MM.1S (cell line): ENCODE measurements around the gene BICD1.

Source experiments
- DNase-seq: peaks from one replicate; pipeline ENCODE4 v3.0.0-alpha.2; 2015
- H2AFZ ChIP-seq: fragments of 300-600 bp; sonication (generic); 2 replicates; pipeline ENCODE4 v1.6.0; 2016; ENCODE audit warnings: antibody characterized with exemption, low read length
- H3F3A ChIP-seq: fragments of 300-600 bp; sonication (generic); 2 replicates; pipeline ENCODE4 v1.6.1; 2016; ENCODE audit warnings: mild to moderate bottlenecking, antibody characterized with exemption, low read length, moderate library complexity, mixed read lengths; ENCODE audit not compliant: insufficient read depth
- H3K27ac ChIP-seq: fragments of 300-600 bp; sonication (generic); 2 replicates; pipeline ENCODE4 v1.5.1; 2016; ENCODE audit warnings: mild to moderate bottlenecking, low read length
- H3K27me3 ChIP-seq: fragments of 300-600 bp; sonication (generic); replicated peaks from 2 replicates; pipeline ENCODE4 v1.6.0; 2016; ENCODE audit warnings: low read length; ENCODE audit not compliant: insufficient read depth
- H3K36me3 ChIP-seq: fragments of 300-600 bp; sonication (generic); replicated peaks from 2 replicates; pipeline ENCODE4 v1.6.1; 2016; ENCODE audit warnings: mild to moderate bottlenecking, low read length, mixed read lengths; ENCODE audit not compliant: insufficient read depth
- H3K4me1 ChIP-seq: fragments of 300-600 bp; sonication (generic); 2 replicates; pipeline ENCODE4 v1.6.1; 2016; ENCODE audit warnings: low read length, mixed read lengths
- H3K4me2 ChIP-seq: fragments of 300-600 bp; sonication (generic); 2 replicates; pipeline ENCODE4 v1.6.0; 2016; ENCODE audit warnings: low read depth, low read length
- H3K4me3 ChIP-seq: fragments of 300-600 bp; sonication (generic); 2 replicates; pipeline ENCODE4 v1.5.1; 2016; ENCODE audit warnings: low read length, mixed read lengths
- H3K79me2 ChIP-seq: fragments of 300-600 bp; sonication (generic); 2 replicates; pipeline ENCODE4 v1.6.1; 2016; ENCODE audit warnings: mixed run types, low read length, mixed read lengths
- H3K9ac ChIP-seq: fragments of 300-600 bp; sonication (generic); 2 replicates; pipeline ENCODE4 v1.6.1; 2016; ENCODE audit warnings: low read length, mixed read lengths
- H3K9me2 ChIP-seq: fragments of 300-600 bp; sonication (generic); replicated peaks from 2 replicates; pipeline ENCODE4 v1.6.1; 2016; ENCODE audit warnings: mild to moderate bottlenecking, low read length, mixed read lengths; ENCODE audit not compliant: insufficient read depth
- H3K9me3 ChIP-seq: fragments of 300-600 bp; sonication (generic); replicated peaks from 2 replicates; pipeline ENCODE4 v1.6.1; 2016; ENCODE audit warnings: mild to moderate bottlenecking, low read length, mixed read lengths; ENCODE audit not compliant: insufficient read depth
- H4K20me1 ChIP-seq: fragments of 300-600 bp; sonication (generic); 2 replicates; pipeline ENCODE4 v1.6.1; 2016; ENCODE audit warnings: mild to moderate bottlenecking, low read length, moderate library complexity, mixed read lengths; ENCODE audit not compliant: insufficient read depth
- EZH2 ChIP-seq: fragments of 300-600 bp; sonication (generic); optimal IDR thresholded peaks from 2 replicates; pipeline ENCODE3; 2017; ENCODE audit warnings: low read depth, mild to moderate bottlenecking, antibody characterized with exemption, low read length, mixed read lengths
- EZH2phosphoT487 ChIP-seq: fragments of 300-600 bp; sonication (generic); IDR thresholded peaks from 2 replicates; pipeline ENCODE4 v1.6.1; 2018; ENCODE audit warnings: antibody characterized with exemption, low read length
- TF ChIP-seq, protein P1 (sequence below): fragments of 300-600 bp; sonication (generic); IDR thresholded peaks from 2 replicates; pipeline ENCODE4 v1.5.1; 2016; ENCODE audit warnings: antibody characterized with exemption, low read length, mixed read lengths

Gene BICD1

GRCh38 chr12:32343496-32343895 lies 236.8 kb downstream of the BICD1 start:
- no peaks in the 10 kb centered on the region for H3K9me2 ChIP-seq
- H3K9me3 ChIP-seq = no peaks in the 10 kb centered on the region
- H2AFZ ChIP-seq = no peak overlapping the region
- H4K20me1 ChIP-seq = no peaks in the 10 kb centered on the region
- no peak for DNase-seq
- TF ChIP-seq EZH2phosphoT487 (no peak), EZH2 (no peak)
- TF ChIP-seq, protein P1, sequence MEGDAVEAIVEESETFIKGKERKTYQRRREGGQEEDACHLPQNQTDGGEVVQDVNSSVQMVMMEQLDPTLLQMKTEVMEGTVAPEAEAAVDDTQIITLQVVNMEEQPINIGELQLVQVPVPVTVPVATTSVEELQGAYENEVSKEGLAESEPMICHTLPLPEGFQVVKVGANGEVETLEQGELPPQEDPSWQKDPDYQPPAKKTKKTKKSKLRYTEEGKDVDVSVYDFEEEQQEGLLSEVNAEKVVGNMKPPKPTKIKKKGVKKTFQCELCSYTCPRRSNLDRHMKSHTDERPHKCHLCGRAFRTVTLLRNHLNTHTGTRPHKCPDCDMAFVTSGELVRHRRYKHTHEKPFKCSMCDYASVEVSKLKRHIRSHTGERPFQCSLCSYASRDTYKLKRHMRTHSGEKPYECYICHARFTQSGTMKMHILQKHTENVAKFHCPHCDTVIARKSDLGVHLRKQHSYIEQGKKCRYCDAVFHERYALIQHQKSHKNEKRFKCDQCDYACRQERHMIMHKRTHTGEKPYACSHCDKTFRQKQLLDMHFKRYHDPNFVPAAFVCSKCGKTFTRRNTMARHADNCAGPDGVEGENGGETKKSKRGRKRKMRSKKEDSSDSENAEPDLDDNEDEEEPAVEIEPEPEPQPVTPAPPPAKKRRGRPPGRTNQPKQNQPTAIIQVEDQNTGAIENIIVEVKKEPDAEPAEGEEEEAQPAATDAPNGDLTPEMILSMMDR = no peak
- no peaks in the 10 kb centered on the region for H3K36me3 ChIP-seq
- H3K79me2 ChIP-seq = no peaks in the 10 kb centered on the region
- no peaks in the 10 kb centered on the region for H3K27me3 ChIP-seq
- no peak overlapping the region for H3K9ac ChIP-seq
- H3K4me1 ChIP-seq = no peaks in the 10 kb centered on the region
- H3K4me3 ChIP-seq = no peak overlapping the region
- H3F3A ChIP-seq = no peaks in the 10 kb centered on the region
- H3K4me2 ChIP-seq = no peak overlapping the region
- no peak overlapping the region for H3K27ac ChIP-seq

- Histone ChIP-seq H3K9me3 (no peaks in the 10 kb centered on the region), H3K9me2 (no peaks in the 10 kb centered on the region), H3K9ac (no peak overlapping the region), H4K20me1 (no peaks in the 10 kb centered on the region), H3K36me3 (no peaks in the 10 kb centered on the region), H3K4me1 (no peaks in the 10 kb centered on the region), H3K27ac (no peak overlapping the region), H3K4me3 (no peak overlapping the region), H3K27me3 (no peaks in the 10 kb centered on the region), H2AFZ (no peak overlapping the region), H3K79me2 (no peaks in the 10 kb centered on the region), H3F3A (no peaks in the 10 kb centered on the region), H3K4me2 (no peak overlapping the region)
- TF ChIP-seq, protein P1 = 0 out of 2 replicates have a peak, but pooled peaks have one; percentile 4
- no peak for TF ChIP-seq EZH2
- DNase-seq = no peak
These were observed 237.4 kb downstream of the BICD1 start for GRCh38 chr12:32344047-32344446.

- H3K9me2 ChIP-seq = no peaks in the 10 kb centered on the region
- H3K36me3 ChIP-seq = no peaks in the 10 kb centered on the region
- no peaks in the 10 kb centered on the region for H3K9me3 ChIP-seq
- H3K4me1 ChIP-seq = no peaks in the 10 kb centered on the region
- no peak overlapping the region for H3K4me3 ChIP-seq
- no peaks in the 10 kb centered on the region for H3F3A ChIP-seq
- no peak overlapping the region for H2AFZ ChIP-seq
- H3K9ac ChIP-seq = no peak overlapping the region
- no peaks in the 10 kb centered on the region for H4K20me1 ChIP-seq
- TF ChIP-seq, protein P1 = no peak
- TF ChIP-seq EZH2 (no peak), EZH2phosphoT487 (no peak)
- no peaks in the 10 kb centered on the region for H3K27me3 ChIP-seq
- DNase-seq = no peak
- H3K27ac ChIP-seq = no peak overlapping the region
- H3K79me2 ChIP-seq = no peaks in the 10 kb centered on the region
- no peak overlapping the region for H3K4me2 ChIP-seq
These were observed 246.9 kb downstream of the BICD1 start for GRCh38 chr12:32353540-32353939.
